ENCODE results near the gene PTPRO.

- TF ChIP-seq, protein P1, sequence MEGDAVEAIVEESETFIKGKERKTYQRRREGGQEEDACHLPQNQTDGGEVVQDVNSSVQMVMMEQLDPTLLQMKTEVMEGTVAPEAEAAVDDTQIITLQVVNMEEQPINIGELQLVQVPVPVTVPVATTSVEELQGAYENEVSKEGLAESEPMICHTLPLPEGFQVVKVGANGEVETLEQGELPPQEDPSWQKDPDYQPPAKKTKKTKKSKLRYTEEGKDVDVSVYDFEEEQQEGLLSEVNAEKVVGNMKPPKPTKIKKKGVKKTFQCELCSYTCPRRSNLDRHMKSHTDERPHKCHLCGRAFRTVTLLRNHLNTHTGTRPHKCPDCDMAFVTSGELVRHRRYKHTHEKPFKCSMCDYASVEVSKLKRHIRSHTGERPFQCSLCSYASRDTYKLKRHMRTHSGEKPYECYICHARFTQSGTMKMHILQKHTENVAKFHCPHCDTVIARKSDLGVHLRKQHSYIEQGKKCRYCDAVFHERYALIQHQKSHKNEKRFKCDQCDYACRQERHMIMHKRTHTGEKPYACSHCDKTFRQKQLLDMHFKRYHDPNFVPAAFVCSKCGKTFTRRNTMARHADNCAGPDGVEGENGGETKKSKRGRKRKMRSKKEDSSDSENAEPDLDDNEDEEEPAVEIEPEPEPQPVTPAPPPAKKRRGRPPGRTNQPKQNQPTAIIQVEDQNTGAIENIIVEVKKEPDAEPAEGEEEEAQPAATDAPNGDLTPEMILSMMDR (IDR thresholded peaks at IDR 0.05), result no peak
- no peak for TF ChIP-seq POLR2AphosphoS5 (IDR thresholded peaks at IDR 0.05; ENCODE audit: insufficient read depth in 1 of 2, low read depth in 1 of 2)
These were observed 1.4 kb upstream of the PTPRO start for GRCh38 chr12:15320881-15321280.
